GM19240 (cell line): ENCODE results near the gene ZNF385C.
"Not testable (repeated sequence)": the region's sequence is repeated elsewhere in the genome, so short reads cannot be mapped to it uniquely, and the experiment has no call there.

Experiments used
- DNase-seq: peaks from one replicate; pipeline ENCODE4 v3.0.0; 2011; ENCODE audit warnings: low spot score; ENCODE audit not compliant: insufficient read length

Gene ZNF385C

DNA sequence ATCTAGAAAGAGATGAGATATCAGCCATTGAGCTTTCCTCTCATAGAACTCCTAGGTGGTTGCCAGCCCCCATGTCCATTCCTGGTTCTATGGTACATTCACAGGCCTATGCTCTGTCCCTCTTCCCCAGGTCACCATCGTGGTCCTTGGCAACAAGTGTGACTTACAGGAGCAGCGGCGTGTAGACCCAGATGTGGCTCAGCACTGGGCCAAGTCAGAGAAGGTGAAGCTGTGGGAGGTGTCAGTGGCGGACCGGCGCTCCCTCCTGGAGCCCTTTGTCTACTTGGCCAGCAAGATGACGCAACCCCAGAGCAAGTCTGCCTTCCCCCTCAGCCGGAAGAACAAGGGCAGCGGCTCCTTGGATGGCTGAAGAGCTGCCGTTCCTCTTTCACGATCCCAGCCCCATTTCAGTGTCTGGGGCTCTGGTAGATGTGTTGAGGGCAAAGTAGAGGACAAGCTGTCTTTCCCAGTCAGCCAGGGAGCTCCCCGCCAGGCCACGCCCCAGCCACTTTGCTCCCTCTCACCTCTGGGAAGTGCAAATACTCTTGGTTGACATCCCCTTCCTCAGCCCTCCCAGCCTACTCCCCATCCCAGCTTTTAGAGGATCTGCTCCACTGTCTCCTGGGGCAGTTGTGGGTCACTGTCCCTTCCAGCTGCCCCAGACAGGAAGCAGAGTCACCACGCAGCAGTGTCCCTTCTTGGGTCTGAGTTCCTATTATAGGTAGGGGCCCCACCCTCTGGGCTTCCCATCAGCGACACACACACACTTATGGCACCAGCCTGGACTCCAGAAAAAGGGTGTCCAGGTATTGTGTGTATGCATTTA, 74.5 kb downstream of the ZNF385C start:
- DNase-seq = no peak

- DNase-seq = not testable (repeated sequence)
These were observed 77.4 kb downstream of the ZNF385C start for GRCh38 chr17:42020845-42021244.

GRCh38 chr17:42019509-42020404, 78.5 kb downstream of the ZNF385C start, which contains the start of gene NKIRAS2:
NKIRAS2 (plus strand) TSS chr17:42020090; CDS start chr17:42021578, 1,488 bp downstream.
- DNase-seq = peak; percentile 84

- no peak for DNase-seq
These were observed 79.3 kb downstream of the ZNF385C start for GRCh38 chr17:42018988-42019387.

- no peak for DNase-seq
These were observed 79.9 kb downstream of the ZNF385C start for GRCh38 chr17:42018339-42018738.

GRCh38 chr17:42017866-42018200, 80.4 kb downstream of the ZNF385C start:
- DNase-seq = no peak

DNA sequence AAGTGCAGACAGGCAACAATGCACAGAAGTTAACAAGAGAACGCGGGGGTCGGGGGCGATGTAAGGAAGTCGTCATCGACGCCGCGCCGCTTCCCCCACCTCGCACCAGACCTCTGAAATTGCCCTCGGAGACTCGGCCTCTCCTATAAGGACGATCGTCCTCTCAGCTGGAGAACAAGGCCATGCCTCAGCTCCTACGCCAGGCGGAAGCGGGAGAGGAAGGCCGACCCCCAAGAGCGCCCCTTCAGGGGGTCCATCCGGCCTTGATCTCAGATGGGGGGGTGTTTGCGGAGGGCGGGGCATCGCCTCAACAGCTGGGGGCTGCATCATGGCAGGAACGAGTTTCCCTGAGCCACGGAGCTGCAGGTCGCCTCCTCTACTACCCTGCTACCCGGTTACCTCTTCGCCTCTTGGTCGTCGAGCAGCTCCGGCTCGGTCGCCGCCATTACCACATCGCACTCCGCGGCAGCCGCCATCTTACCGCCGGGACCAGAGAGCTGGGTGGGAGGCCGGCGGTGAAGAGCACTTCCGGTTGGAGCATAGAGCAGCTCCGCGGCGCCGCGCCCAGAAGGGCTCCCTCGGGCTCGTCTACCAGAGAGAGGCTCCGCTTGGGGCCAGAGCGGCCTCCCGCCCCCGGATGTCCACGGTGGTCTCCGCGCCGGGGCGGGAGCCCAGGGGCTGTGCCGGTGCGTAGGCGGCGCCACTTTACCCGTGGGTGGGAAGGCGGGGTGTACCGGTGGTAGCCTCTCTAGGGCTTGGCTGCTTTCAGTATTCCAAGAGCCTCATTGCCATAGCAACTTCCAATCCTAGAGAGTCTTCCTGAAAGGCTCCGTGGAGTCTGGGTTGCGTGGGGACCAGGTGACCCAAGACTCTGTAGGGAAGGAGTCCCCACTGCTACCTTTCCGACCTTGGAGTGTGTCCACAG, 81.1 kb downstream of the ZNF385C start, which contains the start of gene DNAJC7:
TSS of gene DNAJC7 (minus strand) at position 499 of the 925 bp plus-strand sequence. CDS start at position 476, 23 bp downstream.
- peak; percentile 90 for DNase-seq

- no peak for DNase-seq
These were observed 81.9 kb downstream of the ZNF385C start for GRCh38 chr17:42016411-42016831.

- DNase-seq = not testable (repeated sequence)
These were observed 84.5 kb downstream of the ZNF385C start for GRCh38 chr17:42013740-42014139.

- not testable (repeated sequence) for DNase-seq
These were observed 85.9 kb downstream of the ZNF385C start for GRCh38 chr17:42012363-42012762.

- DNase-seq = no peak
These were observed 87.3 kb downstream of the ZNF385C start for GRCh38 chr17:42010898-42011516.

DNA sequence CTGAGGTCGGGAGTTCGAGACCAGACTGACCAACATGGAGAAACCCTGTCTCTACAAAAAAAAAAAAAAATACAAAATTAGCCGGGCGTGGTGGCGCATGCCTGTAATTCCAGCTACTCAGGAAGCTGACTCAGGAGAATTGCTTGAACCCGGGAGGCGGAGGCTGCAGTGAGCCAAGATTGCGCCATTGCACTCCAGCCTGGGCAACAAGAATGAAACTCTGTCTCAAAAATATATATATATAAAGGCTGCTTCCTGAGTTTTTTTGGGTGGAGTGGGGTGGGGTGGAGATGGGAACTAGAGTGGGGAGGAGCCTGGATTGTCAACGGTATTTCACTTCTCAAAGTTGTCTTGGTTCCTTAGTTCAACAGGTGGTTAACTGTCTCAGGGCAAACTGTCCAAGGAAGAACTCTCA, 88.0 kb downstream of the ZNF385C start:
- DNase-seq = not testable (repeated sequence)

DNA sequence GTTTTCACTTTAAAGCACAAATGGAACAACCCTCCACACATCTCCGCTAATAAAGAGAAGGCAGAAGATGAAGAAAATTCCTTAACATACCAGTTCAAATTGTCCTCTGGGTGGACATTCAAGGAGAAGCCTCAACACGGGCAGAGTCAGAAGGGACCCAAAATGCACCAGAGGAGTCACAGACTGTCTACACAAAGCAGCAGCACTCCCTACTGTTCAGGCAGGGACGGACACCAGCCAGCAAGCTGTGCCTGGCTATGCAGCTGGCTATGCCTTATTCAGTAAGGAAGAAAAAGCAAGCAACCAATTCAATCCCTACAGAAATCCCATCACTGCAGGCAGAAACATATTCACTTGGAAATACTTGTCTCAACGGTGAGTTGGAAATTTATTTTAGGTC, 89.1 kb downstream of the ZNF385C start:
- DNase-seq = no peak

DNA sequence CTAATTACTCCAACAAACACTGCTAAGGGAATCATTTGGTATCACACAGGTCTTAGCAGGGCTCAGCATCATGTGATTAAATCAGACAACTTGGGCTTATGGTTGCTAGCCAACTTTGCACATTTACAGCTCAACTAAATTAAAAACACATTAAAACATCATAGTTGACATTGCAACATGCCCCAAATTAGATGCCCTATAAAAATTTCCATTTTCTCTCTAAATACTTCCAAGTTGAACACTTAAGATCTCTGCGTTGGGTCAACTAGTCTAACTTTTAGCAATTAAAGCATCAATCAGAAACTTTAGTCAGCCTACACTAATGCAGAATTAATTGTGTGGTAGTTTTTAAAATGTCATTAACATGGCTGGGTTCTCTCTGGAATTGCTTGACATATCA, 93.1 kb downstream of the ZNF385C start:
- no peak for DNase-seq

DNA sequence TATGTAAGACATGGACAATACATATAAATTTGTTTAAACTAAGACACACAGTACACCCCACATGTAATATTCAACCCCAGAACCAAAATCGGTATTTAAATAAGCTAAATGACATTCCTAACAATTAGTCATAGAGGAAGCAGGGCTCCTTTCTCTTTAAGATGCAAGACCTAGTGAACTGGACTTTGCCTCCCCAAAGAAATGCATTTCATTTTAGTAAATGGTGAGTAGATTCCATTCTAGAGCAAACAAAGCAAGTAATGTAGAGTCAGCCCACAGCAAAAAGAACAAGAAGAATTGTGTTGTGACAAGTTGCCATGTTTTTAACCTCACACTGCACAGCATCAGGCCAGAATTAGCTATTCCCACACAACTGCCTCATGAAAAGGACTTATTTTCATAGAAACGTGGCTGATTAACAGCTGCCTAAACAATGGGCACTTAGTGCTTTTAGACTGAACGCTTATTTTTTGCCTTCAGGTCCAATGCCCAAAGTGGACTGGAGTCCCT, 95.4 kb downstream of the ZNF385C start:
- no peak for DNase-seq

- DNase-seq = no peak
These were observed 96.0 kb downstream of the ZNF385C start for GRCh38 chr17:42002175-42002791.

- no peak for DNase-seq
These were observed 96.5 kb downstream of the ZNF385C start for GRCh38 chr17:42001729-42002128.

GRCh38 chr17:42000413-42001133, 97.7 kb downstream of the ZNF385C start:
- DNase-seq = no peak

DNA sequence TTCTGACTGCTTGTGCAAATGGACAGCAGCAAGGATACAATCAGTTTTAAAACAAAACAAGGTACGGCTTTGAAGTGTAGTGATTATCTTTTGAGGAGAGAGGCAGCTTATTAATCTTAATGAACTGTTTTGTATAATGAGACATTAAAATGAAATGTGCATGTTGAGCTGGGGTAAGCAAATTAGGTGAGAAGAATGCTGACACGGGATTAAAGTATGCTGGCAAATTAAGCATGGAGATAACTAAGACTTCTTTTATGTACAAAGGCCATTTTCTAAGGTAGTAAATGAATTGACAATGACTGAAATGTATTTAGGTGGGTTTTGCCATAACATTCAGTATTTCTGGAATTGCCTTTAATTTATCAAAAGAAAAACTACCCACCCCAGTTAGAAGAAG, 99.8 kb downstream of the ZNF385C start:
- DNase-seq = no peak
